ENCODE results near the gene PARD3B. TPM values are rescaled to one million over a fixed set of nuclear protein-coding genes. Genes with fewer than 3 reads are reported as not detected.

The PARD3B gene
- total RNA-seq, 2 experiments from 2014 or later = 0.11 to 0.88 TPM

GRCh38 chr2:205117125-205117524 is 571.9 kb downstream of the PARD3B start:
- ChIA-PET POLR2A (no interaction called here), CTCF (no interaction called here)
- H3K27ac Mint-ChIP-seq = no peak overlapping the region
- intact Hi-C loops (cut with micrococcal nuclease) = no loop called here
- H3K27me3 Mint-ChIP-seq = no peaks in the 10 kb centered on the region
- ATAC-seq (peak; percentile 62), DNase-seq (peak; percentile 1)
- TF ChIP-seq CTCF (IDR thresholded peaks at IDR 0.05) = no peak
- no peak overlapping the region for H3K4me3 Mint-ChIP-seq
- no peaks in the 10 kb centered on the region for H3K36me3 Mint-ChIP-seq (ENCODE audit: low read depth)
- H3K9me3 Mint-ChIP-seq = peaks cover 2% of the 10 kb centered on the region
- H3K4me1 Mint-ChIP-seq (ENCODE audit: low read depth) = peaks cover 4% of the 10 kb centered on the region

- ATAC-seq = no peak
- ChIA-PET POLR2A (no interaction called here), CTCF (interaction anchor here (1.1 kb wide), 1 partner anchor 12 kb away, joined by 3 read pairs; no protein-coding TSS in a partner anchor)
- no peak for DNase-seq
- TF ChIP-seq CTCF (IDR thresholded peaks at IDR 0.05) = no peak
- H3K4me3 Mint-ChIP-seq = no peak overlapping the region
- H3K4me1 Mint-ChIP-seq (ENCODE audit: low read depth) = peaks cover 4% of the 10 kb centered on the region
- no peaks in the 10 kb centered on the region for H3K36me3 Mint-ChIP-seq (ENCODE audit: low read depth)
- H3K27me3 Mint-ChIP-seq = no peaks in the 10 kb centered on the region
- H3K9me3 Mint-ChIP-seq = no peaks in the 10 kb centered on the region
- no peak overlapping the region for H3K27ac Mint-ChIP-seq
- intact Hi-C loops (cut with micrococcal nuclease) = no loop called here
Observed at GRCh38 chr2:205119136-205119535, 573.9 kb downstream of the PARD3B start.

GRCh38 chr2:205128726-205129125 is 583.5 kb downstream of the PARD3B start:
- H3K4me3 Mint-ChIP-seq = no peak overlapping the region
- ChIA-PET CTCF (no interaction called here), POLR2A (no interaction called here)

GRCh38 chr2:205129531-205129930 is 584.3 kb downstream of the PARD3B start:
- TF ChIP-seq CTCF (IDR thresholded peaks at IDR 0.05) = no peak
- no peak overlapping the region for H3K4me3 Mint-ChIP-seq
- DNase-seq (no peak), ATAC-seq (no peak)
- CTCF ChIA-PET = interaction anchor here (1.6 kb wide), 2 partner anchors 18 to 35 kb away, joined by 3 to 4 read pairs; no protein-coding TSS in a partner anchor
- H3K36me3 Mint-ChIP-seq (ENCODE audit: low read depth) = no peaks in the 10 kb centered on the region
- intact Hi-C loops (cut with micrococcal nuclease) = no loop called here
- H3K9me3 Mint-ChIP-seq = no peaks in the 10 kb centered on the region
- POLR2A ChIA-PET = no interaction called here
- H3K4me1 Mint-ChIP-seq (ENCODE audit: low read depth) = peaks cover 17% of the 10 kb centered on the region
- no peaks in the 10 kb centered on the region for H3K27me3 Mint-ChIP-seq
- no peak overlapping the region for H3K27ac Mint-ChIP-seq

More at GRCh38 chr2:205128726-205129125, 583.5 kb downstream of the PARD3B start:
- TF ChIP-seq CTCF (IDR thresholded peaks at IDR 0.05) = no peak
- ATAC-seq (no peak), DNase-seq (no peak)
- Mint-ChIP-seq H3K27ac (no peak overlapping the region), H3K36me3 (ENCODE audit: low read depth) (no peaks in the 10 kb centered on the region), H3K27me3 (no peaks in the 10 kb centered on the region), H3K9me3 (no peaks in the 10 kb centered on the region), H3K4me1 (ENCODE audit: low read depth) (peaks cover 17% of the 10 kb centered on the region)
- intact Hi-C loops (cut with micrococcal nuclease) = no loop called here

GRCh38 chr2:205130111-205130829 is 585.0 kb downstream of the PARD3B start:
- no peaks in the 10 kb centered on the region for H3K27me3 Mint-ChIP-seq
- POLR2A ChIA-PET = no interaction called here
- no peak for DNase-seq
- H3K4me3 Mint-ChIP-seq = no peak overlapping the region
- CTCF ChIA-PET = interaction anchor here (0.9 to 1.6 kb wide), 6 partner anchors 10 to 258 kb away, joined by 3 to 6 read pairs (median 4); no protein-coding TSS in a partner anchor
- TF ChIP-seq CTCF (IDR thresholded peaks at IDR 0.05) = no peak
- no peak overlapping the region for H3K27ac Mint-ChIP-seq
- peaks cover 17% of the 10 kb centered on the region for H3K4me1 Mint-ChIP-seq (ENCODE audit: low read depth)
- no peak for ATAC-seq
- no peaks in the 10 kb centered on the region for H3K9me3 Mint-ChIP-seq
- no peaks in the 10 kb centered on the region for H3K36me3 Mint-ChIP-seq (ENCODE audit: low read depth)
- intact Hi-C loops (cut with micrococcal nuclease) = no loop called here
